Neural progenitor cell (in vitro differentiated cells): ENCODE data around the gene LRIT1. TPM values are rescaled to one million over a fixed set of nuclear protein-coding genes. Genes with fewer than 3 reads are reported as not detected.
A peak's percentile ranks its signal among the peaks of the same experiment; 100 is the strongest.

Experiments used
- DNase-seq: peaks from one replicate; pipeline ENCODE4 v3.0.0-alpha.2; 2016; ENCODE audit warnings: low spot score
- H2AFZ ChIP-seq: fragments of 200-600 bp; sonication (generic); replicated peaks from 2 replicates; pipeline ENCODE4 v1.6.1; 2016; ENCODE audit warnings: antibody characterized with exemption
- H3F3A ChIP-seq: fragments of 200-600 bp; sonication (generic); 2 replicates; pipeline ENCODE4 v1.6.1; 2016; ENCODE audit warnings: antibody characterized with exemption, low read depth
- H3K27ac ChIP-seq: fragments of 200-600 bp; sonication (generic); 2 replicates; pipeline ENCODE4 v1.5.1; 2016; ENCODE audit warnings: mild to moderate bottlenecking
- H3K27me3 ChIP-seq: fragments of 200-600 bp; sonication (generic); 2 replicates; pipeline ENCODE4 v1.6.1; 2016; ENCODE audit warnings: mild to moderate bottlenecking, moderate library complexity
- H3K36me3 ChIP-seq: fragments of 200-600 bp; sonication (generic); 2 replicates; pipeline ENCODE4 v1.5.1; 2016
- H3K4me1 ChIP-seq: fragments of 200-600 bp; sonication (generic); 2 replicates; pipeline ENCODE4 v1.6.1; 2016; ENCODE audit warnings: mixed run types
- H3K4me2 ChIP-seq: fragments of 200-600 bp; sonication (generic); 2 replicates; pipeline ENCODE4 v1.6.1; 2016
- H3K4me3 ChIP-seq: fragments of 200-600 bp; sonication (generic); 2 replicates; pipeline ENCODE4 v1.5.1; 2016
- H3K79me2 ChIP-seq: fragments of 200-600 bp; sonication (generic); 2 replicates; pipeline ENCODE4 v1.6.1; 2016; ENCODE audit warnings: low read depth
- H3K9ac ChIP-seq: fragments of 200-600 bp; sonication (generic); 2 replicates; pipeline ENCODE4 v1.6.1; 2016
- H3K9me3 ChIP-seq: fragments of 200-600 bp; sonication (generic); 2 replicates; pipeline ENCODE4 v1.5.1; 2016; ENCODE audit warnings: low read depth
- H4K20me1 ChIP-seq: fragments of 200-600 bp; sonication (generic); 2 replicates; pipeline ENCODE4 v1.6.1; 2016; ENCODE audit warnings: low read depth
- H3K27ac Mint-ChIP-seq: 3 replicates; pipeline ENCODE4 v1.8.0; 2021; ENCODE audit warnings: mixed read lengths
- H3K27me3 Mint-ChIP-seq: 2 replicates; pipeline ENCODE4 v1.8.0; 2022; ENCODE audit warnings: low read depth, mild to moderate bottlenecking, inconsistent platforms, moderate library complexity, mixed read lengths; ENCODE audit not compliant: insufficient read depth
- H3K36me3 Mint-ChIP-seq: 3 replicates; pipeline ENCODE4 v1.8.0; 2021; ENCODE audit warnings: mixed read lengths
- H3K4me1 Mint-ChIP-seq: 3 replicates; pipeline ENCODE4 v1.8.0; 2021; ENCODE audit warnings: mixed read lengths
- H3K4me3 Mint-ChIP-seq: 3 replicates; pipeline ENCODE4 v1.8.0; 2021; ENCODE audit warnings: mild to moderate bottlenecking, moderate library complexity, mixed read lengths
- H3K9me3 Mint-ChIP-seq: 3 replicates; pipeline ENCODE4 v1.8.0; 2020; ENCODE audit warnings: mixed read lengths
- EZH2 ChIP-seq: fragments of 200-600 bp; sonication (generic); IDR thresholded peaks from 2 replicates; pipeline ENCODE4 v1.6.1; 2017; ENCODE audit warnings: antibody characterized with exemption, mild to moderate bottlenecking, moderate library complexity
- EZH2phosphoT487 ChIP-seq: fragments of 200-600 bp; sonication (generic); IDR thresholded peaks from 2 replicates; pipeline ENCODE4 v1.6.1; 2017; ENCODE audit warnings: antibody characterized with exemption
- total RNA-seq: library from RNA; depleted of rRNA; stranded (reverse); fragments of >200 nt; gene quantifications from 2 replicates; pipeline ENCODE4 v1.2.3, GENCODE V29; 2015; ENCODE audit warnings: low replicate concordance
- TF ChIP-seq, protein P1 (sequence below): fragments of 200-600 bp; sonication (generic); IDR thresholded peaks from 2 replicates; pipeline ENCODE4 v1.5.1; 2017; ENCODE audit warnings: antibody characterized with exemption, mild to moderate bottlenecking

Gene LRIT1
- total RNA-seq, 1 donor from 2014 or later: not detected

GRCh38 chr10:84232376-84232775 lies 9.0 kb downstream of the LRIT1 start:
- no peak for TF ChIP-seq EZH2phosphoT487
- TF ChIP-seq, protein P1, sequence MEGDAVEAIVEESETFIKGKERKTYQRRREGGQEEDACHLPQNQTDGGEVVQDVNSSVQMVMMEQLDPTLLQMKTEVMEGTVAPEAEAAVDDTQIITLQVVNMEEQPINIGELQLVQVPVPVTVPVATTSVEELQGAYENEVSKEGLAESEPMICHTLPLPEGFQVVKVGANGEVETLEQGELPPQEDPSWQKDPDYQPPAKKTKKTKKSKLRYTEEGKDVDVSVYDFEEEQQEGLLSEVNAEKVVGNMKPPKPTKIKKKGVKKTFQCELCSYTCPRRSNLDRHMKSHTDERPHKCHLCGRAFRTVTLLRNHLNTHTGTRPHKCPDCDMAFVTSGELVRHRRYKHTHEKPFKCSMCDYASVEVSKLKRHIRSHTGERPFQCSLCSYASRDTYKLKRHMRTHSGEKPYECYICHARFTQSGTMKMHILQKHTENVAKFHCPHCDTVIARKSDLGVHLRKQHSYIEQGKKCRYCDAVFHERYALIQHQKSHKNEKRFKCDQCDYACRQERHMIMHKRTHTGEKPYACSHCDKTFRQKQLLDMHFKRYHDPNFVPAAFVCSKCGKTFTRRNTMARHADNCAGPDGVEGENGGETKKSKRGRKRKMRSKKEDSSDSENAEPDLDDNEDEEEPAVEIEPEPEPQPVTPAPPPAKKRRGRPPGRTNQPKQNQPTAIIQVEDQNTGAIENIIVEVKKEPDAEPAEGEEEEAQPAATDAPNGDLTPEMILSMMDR: no peak
- no peak for TF ChIP-seq EZH2
- Histone ChIP-seq H2AFZ (no peak overlapping the region), H4K20me1 (no peaks in the 10 kb centered on the region), H3K4me1 (peaks cover 2% of the 10 kb centered on the region), H3K9me3 (no peaks in the 10 kb centered on the region), H3K9ac (no peak overlapping the region), H3K27me3 (peaks cover 10% of the 10 kb centered on the region), H3K4me2 (no peak overlapping the region), H3K27ac (no peak overlapping the region), H3K36me3 (no peaks in the 10 kb centered on the region), H3K4me3 (no peak overlapping the region), H3F3A (no peaks in the 10 kb centered on the region), H3K79me2 (no peaks in the 10 kb centered on the region)
- Mint-ChIP-seq H3K36me3 (no peaks in the 10 kb centered on the region), H3K9me3 (no peaks in the 10 kb centered on the region), H3K4me1 (no peaks in the 10 kb centered on the region), H3K27ac (no peak overlapping the region), H3K27me3 (peaks cover 7% of the 10 kb centered on the region), H3K4me3 (no peak overlapping the region)
- no peak for DNase-seq

- H3K27me3 Mint-ChIP-seq: peaks cover 13% of the 10 kb centered on the region
- H3K9me3 ChIP-seq: no peaks in the 10 kb centered on the region
Observed at GRCh38 chr10:84230359-84230758, 11.0 kb downstream of the LRIT1 start.

DNA sequence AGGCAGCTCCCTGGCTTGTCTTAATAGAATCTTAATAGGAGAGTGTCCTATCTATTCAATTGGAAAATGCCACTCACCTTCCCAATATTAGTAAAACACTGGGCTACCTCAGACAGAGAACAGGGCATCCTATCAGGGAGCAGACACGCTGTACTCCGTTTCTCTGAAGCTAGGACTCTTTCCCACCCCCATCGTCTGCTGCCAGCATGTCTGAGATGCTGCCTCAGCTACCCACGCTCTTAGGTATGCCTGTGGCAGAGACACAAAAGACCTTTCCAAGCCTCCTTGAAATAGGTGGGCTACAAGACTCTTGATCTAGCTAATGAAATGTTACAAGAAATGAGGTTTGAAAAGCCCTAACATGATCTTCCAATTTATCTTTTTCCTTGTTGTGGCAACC lies 13.5 kb downstream of the LRIT1 start:
- TF ChIP-seq EZH2phosphoT487: no peak
- TF ChIP-seq EZH2: no peak
- TF ChIP-seq, protein P1: no peak
- no peaks in the 10 kb centered on the region for H3K9me3 Mint-ChIP-seq
- H3K4me3 ChIP-seq: no peak overlapping the region
- no peaks in the 10 kb centered on the region for H3K79me2 ChIP-seq
- H3K36me3 Mint-ChIP-seq: no peaks in the 10 kb centered on the region
- H3K9me3 ChIP-seq: no peaks in the 10 kb centered on the region
- peaks cover 16% of the 10 kb centered on the region for H3K4me1 ChIP-seq
- no peaks in the 10 kb centered on the region for H3K36me3 ChIP-seq
- H3K27me3 ChIP-seq: no peaks in the 10 kb centered on the region
- DNase-seq: no peak
- H3K4me1 Mint-ChIP-seq: peaks cover 8% of the 10 kb centered on the region
- no peak overlapping the region for H2AFZ ChIP-seq
- H3K4me2 ChIP-seq: no peak overlapping the region
- H3K27me3 Mint-ChIP-seq: peaks cover 15% of the 10 kb centered on the region
- H4K20me1 ChIP-seq: no peaks in the 10 kb centered on the region
- no peak overlapping the region for H3K4me3 Mint-ChIP-seq
- peaks cover 7% of the 10 kb centered on the region for H3F3A ChIP-seq
- no peak overlapping the region for H3K27ac Mint-ChIP-seq
- H3K9ac ChIP-seq: no peak overlapping the region
- no peak overlapping the region for H3K27ac ChIP-seq

More at GRCh38 chr10:84230359-84230758, 11.0 kb downstream of the LRIT1 start:
- no peak for TF ChIP-seq EZH2
- Mint-ChIP-seq H3K36me3 (no peaks in the 10 kb centered on the region), H3K27ac (no peak overlapping the region), H3K4me3 (no peak overlapping the region), H3K9me3 (no peaks in the 10 kb centered on the region), H3K4me1 (peaks cover 5% of the 10 kb centered on the region)
- H3K36me3 ChIP-seq: no peaks in the 10 kb centered on the region
- no peak overlapping the region for H3K9ac ChIP-seq
- no peak for DNase-seq
- H2AFZ ChIP-seq: no peak overlapping the region
- no peaks in the 10 kb centered on the region for H4K20me1 ChIP-seq
- peaks cover 7% of the 10 kb centered on the region for H3F3A ChIP-seq
- no peak overlapping the region for H3K27ac ChIP-seq
- H3K4me1 ChIP-seq: peaks cover 16% of the 10 kb centered on the region
- no peak overlapping the region for H3K4me2 ChIP-seq
- H3K4me3 ChIP-seq: no peak overlapping the region
- no peaks in the 10 kb centered on the region for H3K79me2 ChIP-seq
- no peaks in the 10 kb centered on the region for H3K27me3 ChIP-seq

- Histone ChIP-seq H3K27me3 (no peaks in the 10 kb centered on the region), H2AFZ (no peak overlapping the region), H3K4me1 (peaks cover 16% of the 10 kb centered on the region), H3K4me3 (no peak overlapping the region), H3K4me2 (peak overlapping the region; percentile 39), H3K9me3 (no peaks in the 10 kb centered on the region), H3K79me2 (no peaks in the 10 kb centered on the region), H3K36me3 (no peaks in the 10 kb centered on the region), H3F3A (peaks cover 7% of the 10 kb centered on the region), H3K9ac (no peak overlapping the region), H3K27ac (no peak overlapping the region), H4K20me1 (no peaks in the 10 kb centered on the region)
- Mint-ChIP-seq H3K27me3 (peaks cover 11% of the 10 kb centered on the region), H3K9me3 (no peaks in the 10 kb centered on the region), H3K4me1 (peaks cover 8% of the 10 kb centered on the region), H3K4me3 (no peak overlapping the region), H3K27ac (no peak overlapping the region), H3K36me3 (no peaks in the 10 kb centered on the region)
- TF ChIP-seq, protein P1: no peak
- TF ChIP-seq EZH2 (no peak), EZH2phosphoT487 (no peak)
- DNase-seq: peak; percentile 54
Observed at GRCh38 chr10:84226616-84227015, 14.7 kb downstream of the LRIT1 start.
